ENCODE measurements around the gene WDFY3. TPM values are rescaled to one million over a fixed set of nuclear protein-coding genes. Genes with fewer than 3 reads are reported as not detected.

Gene WDFY3
- total and polyA plus RNA-seq, 2 experiments from 2014 or later = 3.1 to 45.6 TPM

DNA sequence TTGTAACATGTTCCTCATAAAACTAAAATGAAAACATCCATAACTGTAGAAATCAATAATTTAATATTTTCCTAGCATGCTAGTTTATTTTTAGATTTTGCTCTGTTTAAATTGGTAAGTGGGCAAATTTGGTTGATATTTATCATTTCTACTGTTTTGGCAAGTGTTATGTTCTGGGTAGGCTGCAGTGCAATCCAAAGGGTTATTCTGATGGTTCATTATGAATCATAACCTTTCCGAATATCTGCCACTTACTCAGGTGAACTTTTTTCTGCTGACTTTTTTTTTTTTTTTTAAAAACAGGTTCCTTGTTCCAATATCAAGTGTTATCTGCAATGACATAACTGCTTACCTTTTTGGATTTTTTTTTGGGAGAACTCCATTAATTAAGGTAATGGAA lies 331.5 kb downstream of the WDFY3 start:
- TF ChIP-seq EZH2 (IDR thresholded peaks at IDR 0.05; ENCODE audit: insufficient read depth, poor library complexity, severe bottlenecking) (no peak), EZH2phosphoT487 (IDR thresholded peaks at IDR 0.05; ENCODE audit: insufficient read depth, low read depth) (no peak)
- 67% methylated on average over 1 of the region's 1 CpG for WGBS, 2 experiments (ENCODE audit: low coverage in 1 of 2, low lambda C conversion rate in 2 of 2, missing lambda C conversion rate in 2 of 2)
- in situ Hi-C loops (cut with MboI) = no loop called here

GRCh38 chr4:84632092-84632491 lies 334.4 kb downstream of the WDFY3 start:
- WGBS, 2 experiments (ENCODE audit: low coverage in 1 of 2, low lambda C conversion rate in 2 of 2, missing lambda C conversion rate in 2 of 2) = 67 to 82% methylated on average over 2 of the region's 2 CpGs
- peak; percentile 65 for DNase-seq
- TF ChIP-seq EZH2phosphoT487 (IDR thresholded peaks at IDR 0.05; ENCODE audit: insufficient read depth, low read depth) (no peak), EZH2 (IDR thresholded peaks at IDR 0.05; ENCODE audit: insufficient read depth, poor library complexity, severe bottlenecking) (no peak)

More for the DNA sequence above, 331.5 kb downstream of the WDFY3 start:
- H3K4me2 ChIP-seq (ENCODE audit: unreplicated experiment) = no peak overlapping the region
- H3K79me2 ChIP-seq (ENCODE audit: insufficient read depth) = no peaks in the 10 kb centered on the region
- no peak overlapping the region for H2AFZ ChIP-seq
- DNase-seq = no peak
- no peaks in the 10 kb centered on the region for H3K27me3 ChIP-seq (replicated peaks; ENCODE audit: insufficient read depth)
- H3K4me1 ChIP-seq (ENCODE audit: insufficient read depth) = peaks cover 12% of the 10 kb centered on the region
- no peaks in the 10 kb centered on the region for H3K36me3 ChIP-seq (ENCODE audit: low read depth)
- no peaks in the 10 kb centered on the region for H3K9me3 ChIP-seq (ENCODE audit: low read depth)
- no peak overlapping the region for H3K27ac ChIP-seq
- no peaks in the 10 kb centered on the region for H4K20me1 ChIP-seq (ENCODE audit: insufficient read depth)
- no peaks in the 10 kb centered on the region for H3K9me2 ChIP-seq (ENCODE audit: insufficient read depth)
- H3K4me3 ChIP-seq = no peak overlapping the region
- no peak overlapping the region for H3K9ac ChIP-seq
- H3F3A ChIP-seq (ENCODE audit: insufficient read depth) = 0 out of 2 replicates have a peak, but pooled peaks cover 6% of the 10 kb centered on the region

GRCh38 chr4:84631573-84631972 lies 334.9 kb downstream of the WDFY3 start:
- no peak overlapping the region for H2AFZ ChIP-seq
- H3K9me3 ChIP-seq (ENCODE audit: low read depth) = no peaks in the 10 kb centered on the region
- peak; percentile 16 for DNase-seq
- peaks cover 12% of the 10 kb centered on the region for H3K4me1 ChIP-seq (ENCODE audit: insufficient read depth)
- in situ Hi-C loops (cut with MboI) = no loop called here
- 81 to 87% methylated on average over 3 of the region's 3 CpGs for WGBS, 2 experiments (ENCODE audit: low coverage in 1 of 2, low lambda C conversion rate in 2 of 2, missing lambda C conversion rate in 2 of 2)
- TF ChIP-seq EZH2 (IDR thresholded peaks at IDR 0.05; ENCODE audit: insufficient read depth, poor library complexity, severe bottlenecking) (no peak), EZH2phosphoT487 (IDR thresholded peaks at IDR 0.05; ENCODE audit: insufficient read depth, low read depth) (no peak)
- no peaks in the 10 kb centered on the region for H3K36me3 ChIP-seq (ENCODE audit: low read depth)
- H3K4me2 ChIP-seq (ENCODE audit: unreplicated experiment) = no peak overlapping the region
- H3K9me2 ChIP-seq (ENCODE audit: insufficient read depth) = no peaks in the 10 kb centered on the region
- no peaks in the 10 kb centered on the region for H3K27me3 ChIP-seq (replicated peaks; ENCODE audit: insufficient read depth)
- no peak overlapping the region for H3K9ac ChIP-seq
- no peak overlapping the region for H3K27ac ChIP-seq
- no peaks in the 10 kb centered on the region for H3K79me2 ChIP-seq (ENCODE audit: insufficient read depth)
- 0 out of 2 replicates have a peak, but pooled peaks cover 6% of the 10 kb centered on the region for H3F3A ChIP-seq (ENCODE audit: insufficient read depth)
- H4K20me1 ChIP-seq (ENCODE audit: insufficient read depth) = no peaks in the 10 kb centered on the region
- no peak overlapping the region for H3K4me3 ChIP-seq

More at GRCh38 chr4:84632092-84632491, 334.4 kb downstream of the WDFY3 start:
- no peaks in the 10 kb centered on the region for H3K9me2 ChIP-seq (ENCODE audit: insufficient read depth)
- in situ Hi-C loops (cut with MboI) = no loop called here
- no peaks in the 10 kb centered on the region for H3K79me2 ChIP-seq (ENCODE audit: insufficient read depth)
- H3K36me3 ChIP-seq (ENCODE audit: low read depth) = no peaks in the 10 kb centered on the region
- H3K4me3 ChIP-seq = no peak overlapping the region
- H3K4me2 ChIP-seq (ENCODE audit: unreplicated experiment) = no peak overlapping the region
- no peak overlapping the region for H3K27ac ChIP-seq
- H3K9me3 ChIP-seq (ENCODE audit: low read depth) = no peaks in the 10 kb centered on the region
- peaks cover 12% of the 10 kb centered on the region for H3K4me1 ChIP-seq (ENCODE audit: insufficient read depth)
- H3F3A ChIP-seq (ENCODE audit: insufficient read depth) = 0 out of 2 replicates have a peak, but pooled peaks cover 6% of the 10 kb centered on the region
- H3K9ac ChIP-seq = no peak overlapping the region
- no peaks in the 10 kb centered on the region for H4K20me1 ChIP-seq (ENCODE audit: insufficient read depth)
- H2AFZ ChIP-seq = no peak overlapping the region
- no peaks in the 10 kb centered on the region for H3K27me3 ChIP-seq (replicated peaks; ENCODE audit: insufficient read depth)

DNA sequence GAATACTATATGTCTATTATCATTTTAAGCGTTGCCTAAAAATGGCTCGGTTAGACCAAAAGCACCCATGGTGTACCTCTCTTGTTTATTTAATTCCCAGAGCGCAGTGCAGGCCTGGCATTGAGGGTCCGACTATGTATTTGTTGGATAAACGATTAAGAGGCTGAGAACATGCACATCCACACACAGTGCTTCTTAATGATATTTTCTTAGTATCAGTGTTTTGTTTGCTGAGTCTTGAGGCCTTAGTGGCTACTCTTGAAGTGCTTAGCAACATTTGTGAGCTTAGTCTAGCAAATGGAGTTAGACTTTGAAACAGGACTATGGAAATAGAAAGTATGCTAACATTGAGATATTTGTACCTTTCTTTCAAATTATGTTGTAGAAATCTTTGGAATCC lies 339.8 kb downstream of the WDFY3 start:
- H2AFZ ChIP-seq = no peak overlapping the region
- H3K4me1 ChIP-seq (ENCODE audit: insufficient read depth) = peaks cover 4% of the 10 kb centered on the region
- H3K9me2 ChIP-seq (ENCODE audit: insufficient read depth) = no peaks in the 10 kb centered on the region
- H3K36me3 ChIP-seq (ENCODE audit: low read depth) = no peaks in the 10 kb centered on the region
- H3K27me3 ChIP-seq (replicated peaks; ENCODE audit: insufficient read depth) = no peaks in the 10 kb centered on the region
- H3K9ac ChIP-seq = no peak overlapping the region
- no peak overlapping the region for H3K4me2 ChIP-seq (ENCODE audit: unreplicated experiment)
- no peak for TF ChIP-seq EZH2 (IDR thresholded peaks at IDR 0.05; ENCODE audit: insufficient read depth, poor library complexity, severe bottlenecking)
- TF ChIP-seq EZH2phosphoT487 (IDR thresholded peaks at IDR 0.05; ENCODE audit: insufficient read depth, low read depth) = no peak
- 90 to 93% methylated on average over 5 of the region's 5 CpGs for WGBS, 2 experiments (ENCODE audit: low coverage in 1 of 2, low lambda C conversion rate in 2 of 2, missing lambda C conversion rate in 2 of 2)
- H3K79me2 ChIP-seq (ENCODE audit: insufficient read depth) = no peaks in the 10 kb centered on the region
- no peak overlapping the region for H3K4me3 ChIP-seq
- in situ Hi-C loops (cut with MboI) = no loop called here
- no peak overlapping the region for H3K27ac ChIP-seq
- 0 out of 2 replicates have a peak, but pooled peaks cover 2% of the 10 kb centered on the region for H3F3A ChIP-seq (ENCODE audit: insufficient read depth)
- H3K9me3 ChIP-seq (ENCODE audit: low read depth) = no peaks in the 10 kb centered on the region
- no peak for DNase-seq
- H4K20me1 ChIP-seq (ENCODE audit: insufficient read depth) = no peaks in the 10 kb centered on the region

DNA sequence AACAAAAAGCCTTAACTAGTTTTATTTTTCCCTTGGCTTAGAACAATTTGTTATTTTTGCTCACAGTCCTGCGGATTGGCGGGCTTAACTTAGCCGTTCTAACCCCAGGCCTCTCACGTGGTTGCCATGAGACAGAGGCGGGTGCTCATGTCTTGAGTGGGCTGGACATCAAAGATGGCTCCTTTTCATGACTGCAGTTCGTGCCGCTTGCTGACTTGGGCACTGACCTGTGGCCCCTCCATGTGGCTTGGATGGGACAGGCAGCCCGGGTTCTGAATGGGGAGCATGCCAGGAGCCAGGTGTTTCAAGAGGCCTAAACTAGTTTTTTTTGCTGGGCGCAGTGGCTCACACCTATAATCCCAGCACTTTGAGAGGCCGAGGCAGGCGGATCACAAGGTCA lies 342.8 kb downstream of the WDFY3 start:
- Histone ChIP-seq H3K27ac (no peak overlapping the region), H3K27me3 (replicated peaks; ENCODE audit: insufficient read depth) (no peaks in the 10 kb centered on the region), H3K79me2 (ENCODE audit: insufficient read depth) (no peaks in the 10 kb centered on the region), H3K4me2 (ENCODE audit: unreplicated experiment) (no peak overlapping the region), H3F3A (ENCODE audit: insufficient read depth) (no peaks in the 10 kb centered on the region), H2AFZ (no peak overlapping the region), H3K9ac (no peak overlapping the region), H3K36me3 (ENCODE audit: low read depth) (no peaks in the 10 kb centered on the region), H4K20me1 (ENCODE audit: insufficient read depth) (no peaks in the 10 kb centered on the region), H3K9me2 (ENCODE audit: insufficient read depth) (no peaks in the 10 kb centered on the region), H3K4me3 (no peak overlapping the region), H3K4me1 (ENCODE audit: insufficient read depth) (no peaks in the 10 kb centered on the region), H3K9me3 (ENCODE audit: low read depth) (no peaks in the 10 kb centered on the region)
- no peak for DNase-seq
- WGBS, 2 experiments (ENCODE audit: low coverage in 1 of 2, low lambda C conversion rate in 2 of 2, missing lambda C conversion rate in 2 of 2) = 84% methylated on average over 11 of the region's 11 CpGs
- TF ChIP-seq EZH2 (IDR thresholded peaks at IDR 0.05; ENCODE audit: insufficient read depth, poor library complexity, severe bottlenecking) (no peak), EZH2phosphoT487 (IDR thresholded peaks at IDR 0.05; ENCODE audit: insufficient read depth, low read depth) (no peak)
- in situ Hi-C loops (cut with MboI) = no loop called here

Data from GM23248 (cell line).